ENCODE data around the gene PTGES. TPM values are rescaled to one million over a fixed set of nuclear protein-coding genes. Genes with fewer than 3 reads are reported as not detected.

PTGES gene
- total RNA-seq, 2 experiments from 2014 or later: not detected

DNA sequence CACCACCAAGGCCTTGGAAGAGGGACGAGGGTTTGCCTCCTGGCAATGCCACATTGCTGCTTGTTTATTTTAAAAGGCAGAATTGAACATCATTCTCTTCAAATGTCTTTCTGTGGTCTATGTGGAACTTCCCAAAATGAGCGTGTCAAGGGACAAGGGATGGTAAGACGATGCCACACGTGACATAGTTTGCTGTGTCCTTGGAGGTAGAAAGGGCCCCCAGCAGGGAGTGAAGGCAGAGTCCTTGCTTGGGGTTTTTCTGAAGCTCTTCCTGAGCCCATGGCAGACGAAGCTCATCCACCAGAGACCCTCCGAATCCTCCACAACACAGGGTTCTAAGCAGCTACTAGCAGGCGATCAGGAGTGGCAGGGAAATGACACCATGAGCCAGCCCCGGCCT is 59.1 kb downstream of the PTGES start:
- Mint-ChIP-seq H3K27me3 (peaks cover 25% of the 10 kb centered on the region), H3K4me3 (no peak overlapping the region), H3K4me1 (ENCODE audit: low read depth) (peaks cover 5% of the 10 kb centered on the region), H3K9me3 (no peaks in the 10 kb centered on the region), H3K36me3 (no peaks in the 10 kb centered on the region), H3K27ac (no peak overlapping the region)
- ChIA-PET CTCF (no interaction called here), POLR2A (no interaction called here)
- no peak for DNase-seq
- intact Hi-C loops (cut with micrococcal nuclease): loop anchor here (10.0 kb wide), 1 partner anchor 49 kb away; the partner anchor contains the start of gene ASB6

DNA sequence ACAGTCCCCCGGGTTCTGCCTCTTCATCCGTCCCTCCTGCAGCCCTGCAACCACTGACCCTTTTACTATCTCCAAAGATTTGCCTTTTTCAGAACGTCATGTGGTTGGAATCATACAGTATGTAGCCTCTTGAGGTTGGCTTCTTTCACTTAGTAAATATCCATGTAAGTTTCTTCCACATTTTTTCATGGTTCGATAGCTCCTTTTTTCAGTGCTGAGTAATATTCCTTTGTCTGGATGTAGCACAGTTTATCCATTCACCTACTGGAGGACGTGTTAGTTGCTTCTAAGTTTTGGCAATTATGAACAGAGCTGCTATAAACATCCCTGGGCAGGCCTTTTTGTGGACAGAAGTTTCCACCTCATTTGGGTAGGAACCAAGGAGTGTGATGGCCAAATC is 60.3 kb downstream of the PTGES start:
- Mint-ChIP-seq H3K4me3 (no peak overlapping the region), H3K4me1 (ENCODE audit: low read depth) (peaks cover 2% of the 10 kb centered on the region), H3K9me3 (no peaks in the 10 kb centered on the region), H3K27ac (no peak overlapping the region), H3K27me3 (peaks cover 23% of the 10 kb centered on the region), H3K36me3 (no peaks in the 10 kb centered on the region)
- no peak for DNase-seq
- POLR2A ChIA-PET: interaction anchor here (0.6 kb wide), 1 partner anchor 24 kb away, joined by 4 read pairs; no protein-coding TSS in a partner anchor
- intact Hi-C loops (cut with micrococcal nuclease): loop anchor here (10.0 kb wide), 1 partner anchor 48 kb away; the partner anchor contains the start of gene ASB6
- CTCF ChIA-PET: interaction anchor here (0.9 kb wide), 1 partner anchor 34 kb away, joined by 3 read pairs; no protein-coding TSS in a partner anchor

Other genes starting within 250 kb of the PTGES start
- gene C9orf50, start 131.9 kb downstream of the PTGES start, total RNA-seq: not detected
- gene NTMT1, start 126.9 kb downstream of the PTGES start, total RNA-seq: 10 to 100 TPM; 59.9 to 64.6 TPM
- gene ASB6, start 110.9 kb downstream of the PTGES start, total RNA-seq: 10 to 100 TPM; 14.1 to 15.7 TPM
- under 1 TPM; 0.58 to 0.86 TPM for gene PRRX2, start 87.4 kb downstream of the PTGES start, total RNA-seq
- gene TOR1B, start 50.1 kb upstream of the PTGES start, total RNA-seq: 10 to 100 TPM; 20.6 to 23.0 TPM
- 10 to 100 TPM; 38.5 to 41.6 TPM for gene TOR1A, start 71.1 kb upstream of the PTGES start, total RNA-seq
- gene C9orf78, start 82.2 kb upstream of the PTGES start, total RNA-seq: 10 to 100 TPM; 43.6 to 47.0 TPM
- 10 to 100 TPM; 51.6 to 55.3 TPM for gene USP20, start 82.4 kb upstream of the PTGES start, total RNA-seq